GM19240 (cell line): ENCODE data around the gene UBE2K.
"Not testable (repeated sequence)": the region's sequence is repeated elsewhere in the genome, so short reads cannot be mapped to it uniquely, and the experiment has no call there.

ENCODE experiments used
- DNase-seq: peaks from one replicate; pipeline ENCODE4 v3.0.0; 2011; ENCODE audit warnings: low spot score; ENCODE audit not compliant: insufficient read length

Gene UBE2K

DNA sequence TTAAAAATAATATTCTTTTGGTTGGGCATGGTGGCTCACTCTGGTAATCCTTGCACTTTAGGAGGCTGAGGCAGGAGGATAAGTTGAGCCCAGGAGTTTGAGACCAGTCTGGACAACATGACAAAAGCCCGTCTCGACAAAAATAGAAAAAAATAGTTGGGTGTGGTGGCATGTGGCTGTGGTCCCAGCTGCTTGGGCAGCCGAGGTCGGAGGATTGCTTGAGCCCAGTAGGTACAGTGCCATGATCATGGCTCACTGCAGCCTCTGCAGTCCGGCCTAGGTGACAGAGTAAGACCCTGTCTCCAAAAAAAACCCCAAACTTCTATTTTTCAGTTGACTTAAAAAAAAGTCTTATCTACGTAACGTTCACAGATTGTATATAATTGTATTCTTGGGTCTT, 23.9 kb downstream of the UBE2K start:
- no peak for DNase-seq

DNA sequence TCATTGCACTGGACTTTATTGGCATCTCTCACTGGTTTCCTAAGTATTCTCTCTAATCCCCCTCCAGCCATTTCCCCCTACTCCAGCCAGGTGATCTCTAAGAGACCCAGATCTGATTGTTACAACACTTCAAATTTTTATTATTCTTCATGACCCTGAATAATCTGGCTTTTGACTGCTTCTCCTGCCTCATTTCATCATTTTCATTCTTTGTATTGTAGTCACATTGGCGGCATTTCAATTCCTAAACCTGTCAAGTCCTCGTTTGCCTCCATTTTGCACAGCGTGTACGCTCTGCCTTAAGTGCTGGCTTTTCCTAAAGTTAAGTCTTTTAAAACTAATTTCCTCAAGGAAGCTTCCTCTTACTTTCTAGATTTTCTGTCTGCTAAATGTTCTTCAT, 31.6 kb downstream of the UBE2K start:
- DNase-seq: no peak

DNA sequence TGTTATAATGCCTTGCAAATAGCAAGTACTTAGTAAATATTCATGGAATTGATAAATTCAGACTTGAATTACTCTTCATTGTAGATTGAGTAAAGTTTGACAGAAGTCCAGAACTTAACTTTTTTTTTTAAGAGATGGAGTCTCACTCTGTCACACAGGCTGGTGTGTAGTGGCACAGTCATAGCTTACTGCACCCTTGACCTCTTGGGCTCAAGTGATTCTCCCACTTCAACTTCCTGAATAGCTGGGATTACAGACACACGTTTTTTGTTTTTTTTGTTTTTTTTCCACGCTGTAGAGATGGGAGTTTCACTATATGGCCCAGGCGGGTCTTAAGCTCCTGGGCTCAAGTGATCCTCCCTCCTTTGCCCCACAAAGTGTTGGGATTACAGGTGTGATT, 32.1 kb downstream of the UBE2K start:
- no peak for DNase-seq

DNA sequence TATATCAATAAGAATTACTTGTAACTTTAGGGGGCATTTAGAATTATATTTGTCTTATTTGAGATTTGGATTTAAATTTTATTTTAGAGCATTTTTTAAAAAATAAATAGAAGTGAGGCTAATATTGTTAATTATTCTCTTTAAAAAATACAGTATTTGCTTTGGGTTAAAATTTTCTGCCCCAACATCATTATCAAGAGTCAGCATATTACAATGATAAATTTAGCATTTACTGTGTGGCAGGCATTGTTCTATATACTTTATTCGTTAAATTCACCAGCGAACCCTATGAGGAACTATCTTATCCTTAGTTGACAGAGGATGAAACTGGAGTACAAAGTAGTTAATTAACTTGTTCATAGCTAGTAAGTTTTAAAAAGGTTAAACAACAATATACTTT, 34.0 kb downstream of the UBE2K start:
- DNase-seq: no peak

DNA sequence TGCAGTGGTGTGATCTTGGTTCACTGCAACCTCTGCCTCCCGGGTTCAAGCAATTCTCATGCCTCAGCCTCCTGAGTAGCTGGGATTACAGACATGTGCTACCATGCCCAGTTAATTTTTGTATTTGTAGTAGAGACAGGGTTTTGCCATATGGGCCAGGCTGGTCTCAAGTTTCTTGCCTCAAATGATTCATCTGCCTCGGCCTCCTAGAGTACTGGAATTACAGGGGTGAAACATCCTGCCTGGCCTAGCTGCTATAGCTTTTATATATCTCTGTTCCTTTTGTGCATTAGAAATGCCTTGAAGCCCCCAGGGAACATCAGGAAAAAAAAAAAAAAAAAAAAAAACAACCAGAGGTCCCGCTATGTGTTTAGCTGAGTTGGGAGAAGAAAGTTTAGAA, 34.8 kb downstream of the UBE2K start:
- DNase-seq: no peak

DNA sequence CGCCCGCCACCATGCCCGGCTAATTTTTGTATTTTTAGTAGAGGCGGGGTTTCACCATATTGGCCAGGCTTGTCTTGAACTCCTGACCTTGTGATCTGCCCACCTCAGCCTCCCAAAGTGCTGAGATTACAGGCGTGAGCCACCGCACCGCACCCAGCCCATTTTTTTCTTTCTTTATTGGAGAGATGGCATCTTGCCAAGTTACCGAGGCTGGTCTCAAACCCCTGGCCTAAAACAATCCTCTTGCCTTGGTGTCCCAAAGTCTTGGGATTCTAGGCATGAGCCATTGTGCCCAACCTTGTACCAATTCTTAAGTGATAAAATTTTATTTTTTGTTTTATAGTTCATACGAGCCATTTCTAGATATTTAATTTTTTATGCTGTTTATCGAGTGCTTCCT, 41.7 kb downstream of the UBE2K start:
- DNase-seq: not testable (repeated sequence)

DNA sequence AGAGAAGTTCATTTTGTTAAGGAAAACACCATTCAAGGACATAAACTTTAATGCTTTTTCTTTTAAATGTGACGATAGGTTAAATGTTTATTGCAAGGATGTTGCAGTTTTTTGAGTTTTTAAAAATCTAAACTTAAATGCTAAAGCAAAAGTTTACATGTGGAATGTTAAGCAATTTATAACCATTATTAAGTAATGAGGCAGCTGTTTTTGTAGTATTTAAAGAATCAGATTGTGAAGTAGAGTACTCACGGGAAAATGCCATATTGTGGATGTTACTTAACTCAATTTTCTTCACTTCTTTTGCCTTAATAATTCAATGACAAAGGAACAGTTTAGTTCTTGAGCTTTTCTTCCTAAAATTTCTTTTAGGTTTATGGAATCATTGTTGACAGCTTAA, 43.5 kb downstream of the UBE2K start:
- DNase-seq: no peak

DNA sequence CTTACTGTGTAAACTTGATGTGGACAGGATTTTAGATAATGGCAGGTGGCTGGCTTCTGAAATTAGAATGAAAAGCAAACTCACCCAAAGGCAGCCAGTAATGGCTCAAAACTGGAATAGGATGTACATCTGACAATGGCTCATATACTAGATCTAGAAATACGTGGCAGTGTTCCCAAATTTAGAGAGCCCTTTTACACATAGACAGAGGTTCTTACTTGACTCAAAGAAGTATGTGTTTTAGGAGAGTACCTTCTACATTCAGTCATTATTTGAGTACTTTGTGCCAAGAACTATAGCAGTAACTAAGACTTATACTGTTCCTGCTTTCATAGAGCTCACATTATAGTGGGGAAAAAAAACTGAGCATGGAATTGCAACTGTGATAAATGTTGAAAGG, 48.0 kb downstream of the UBE2K start:
- DNase-seq: no peak

DNA sequence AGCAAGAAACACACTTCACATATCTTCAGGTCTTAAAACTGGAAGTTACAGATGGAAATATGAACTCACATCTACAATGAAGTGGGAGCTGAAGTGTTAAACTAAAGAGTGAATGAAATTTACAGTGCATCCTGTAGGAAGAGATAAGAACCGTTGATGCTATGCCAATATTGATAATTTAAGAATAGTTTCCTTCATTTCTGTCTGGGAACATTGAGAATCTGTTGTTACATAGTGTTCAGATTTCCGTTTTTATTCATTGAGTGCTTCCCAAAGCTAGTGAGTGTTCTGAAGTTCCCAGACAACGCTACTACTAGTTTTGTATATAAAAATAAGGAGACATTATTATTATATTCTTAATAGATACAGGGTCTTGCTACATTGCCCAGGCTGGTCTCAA, 52.3 kb downstream of the UBE2K start:
- no peak for DNase-seq

DNA sequence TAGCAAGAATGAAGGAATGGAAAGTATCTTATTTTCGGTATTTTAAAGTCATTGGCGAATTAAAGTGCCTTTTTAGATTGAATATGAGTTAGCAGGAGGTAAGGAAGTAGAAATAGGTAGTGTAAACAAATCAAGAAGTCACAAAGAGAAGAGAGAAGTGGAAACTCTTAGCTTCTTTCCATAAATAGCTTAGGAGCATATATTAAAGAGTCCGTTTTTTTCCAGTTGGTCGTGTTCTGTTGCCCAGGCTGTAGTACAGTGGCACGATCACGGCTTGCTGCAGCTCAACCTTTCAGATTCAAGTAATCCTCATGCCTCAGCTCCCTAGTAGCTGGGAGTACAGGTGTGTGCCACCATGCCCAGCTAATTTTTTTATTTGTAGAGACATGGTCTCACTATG, 56.4 kb downstream of the UBE2K start:
- DNase-seq: no peak

DNA sequence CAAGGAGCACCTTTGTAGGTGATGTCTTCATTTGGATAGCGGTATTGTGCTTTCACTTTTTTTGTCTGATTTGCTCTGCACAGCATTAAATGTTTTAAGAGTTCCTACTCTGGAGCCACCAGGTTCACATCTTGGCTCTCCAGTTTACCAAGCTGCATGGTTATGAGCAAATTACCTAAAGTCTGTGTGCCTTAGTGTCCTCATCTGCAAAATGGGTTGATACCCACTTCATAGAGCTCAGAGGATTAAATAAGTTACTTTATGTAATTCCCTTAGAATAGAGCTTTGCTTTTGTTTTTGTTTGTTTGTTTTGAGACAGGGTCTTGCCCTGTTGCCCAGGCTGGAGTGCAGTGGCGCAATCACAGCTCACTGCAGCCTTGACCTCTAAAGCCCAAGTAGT, 58.2 kb downstream of the UBE2K start:
- DNase-seq: no peak

DNA sequence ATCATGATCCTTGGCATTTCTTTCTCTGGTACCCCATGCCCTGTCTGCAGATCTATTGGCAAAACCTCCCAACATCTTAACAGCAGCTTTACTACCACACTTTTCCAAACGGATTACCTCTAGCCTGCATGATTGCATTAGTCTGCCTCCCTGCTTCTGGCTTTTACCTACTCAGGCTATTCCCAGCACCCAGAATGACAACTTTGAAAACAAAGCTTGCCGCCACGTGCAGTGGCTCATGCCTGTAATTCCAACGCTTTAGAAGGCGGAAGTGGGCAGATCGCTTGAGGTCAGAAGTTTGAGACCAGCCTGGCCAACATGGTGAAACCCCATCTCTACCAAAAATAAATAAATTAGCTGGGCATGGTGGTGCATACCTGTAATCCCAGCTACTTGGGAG, 60.2 kb downstream of the UBE2K start:
- no peak for DNase-seq

DNA sequence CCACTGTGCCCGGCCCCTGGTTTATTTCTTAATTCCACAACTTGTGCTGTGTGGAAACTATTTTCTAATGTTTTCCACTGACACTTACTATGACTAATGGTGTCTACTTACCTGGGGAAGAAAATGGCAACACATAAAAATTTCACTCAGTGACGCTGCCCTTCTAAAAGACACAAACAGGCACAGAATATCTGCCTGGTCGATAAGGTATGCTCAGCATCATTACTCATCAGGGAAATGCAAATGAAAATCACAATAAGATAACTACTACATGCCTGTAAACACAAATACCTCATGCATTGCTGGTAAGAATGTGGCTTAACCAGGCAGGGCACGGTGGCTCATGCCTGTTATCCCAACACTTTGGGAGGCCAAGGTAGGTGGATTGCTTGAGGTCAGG, 61.6 kb downstream of the UBE2K start:
- DNase-seq: no peak

DNA sequence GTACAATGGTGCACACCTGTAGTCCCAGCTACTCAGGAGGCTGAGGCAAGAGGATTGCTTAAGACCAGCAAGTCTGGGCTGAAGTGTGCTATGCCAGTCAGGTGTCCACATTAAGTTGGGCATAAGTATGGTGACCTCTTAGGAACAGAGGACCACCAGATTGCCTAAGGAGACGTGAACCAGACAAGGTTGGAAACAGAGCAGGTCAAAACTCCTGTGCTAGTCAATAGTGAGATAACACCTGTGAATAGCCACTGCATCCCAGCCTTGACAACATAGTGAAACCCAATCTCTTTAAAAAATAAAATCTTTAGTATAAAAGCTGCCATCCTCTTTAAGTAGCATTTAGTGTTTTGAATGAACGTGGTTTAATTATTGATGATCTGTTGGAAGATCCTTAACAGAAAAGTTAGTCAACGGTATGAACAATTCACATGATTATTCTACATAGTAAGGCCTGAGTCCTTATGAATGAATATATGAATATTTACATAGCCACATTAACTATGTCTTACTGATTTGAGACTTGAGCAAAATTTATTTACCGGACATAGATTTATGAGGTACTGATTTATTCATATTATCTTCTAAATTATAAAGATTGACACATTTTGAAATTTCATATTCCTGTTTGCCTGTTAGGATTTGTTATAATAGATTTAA, 63.2 kb downstream of the UBE2K start:
- DNase-seq: no peak

DNA sequence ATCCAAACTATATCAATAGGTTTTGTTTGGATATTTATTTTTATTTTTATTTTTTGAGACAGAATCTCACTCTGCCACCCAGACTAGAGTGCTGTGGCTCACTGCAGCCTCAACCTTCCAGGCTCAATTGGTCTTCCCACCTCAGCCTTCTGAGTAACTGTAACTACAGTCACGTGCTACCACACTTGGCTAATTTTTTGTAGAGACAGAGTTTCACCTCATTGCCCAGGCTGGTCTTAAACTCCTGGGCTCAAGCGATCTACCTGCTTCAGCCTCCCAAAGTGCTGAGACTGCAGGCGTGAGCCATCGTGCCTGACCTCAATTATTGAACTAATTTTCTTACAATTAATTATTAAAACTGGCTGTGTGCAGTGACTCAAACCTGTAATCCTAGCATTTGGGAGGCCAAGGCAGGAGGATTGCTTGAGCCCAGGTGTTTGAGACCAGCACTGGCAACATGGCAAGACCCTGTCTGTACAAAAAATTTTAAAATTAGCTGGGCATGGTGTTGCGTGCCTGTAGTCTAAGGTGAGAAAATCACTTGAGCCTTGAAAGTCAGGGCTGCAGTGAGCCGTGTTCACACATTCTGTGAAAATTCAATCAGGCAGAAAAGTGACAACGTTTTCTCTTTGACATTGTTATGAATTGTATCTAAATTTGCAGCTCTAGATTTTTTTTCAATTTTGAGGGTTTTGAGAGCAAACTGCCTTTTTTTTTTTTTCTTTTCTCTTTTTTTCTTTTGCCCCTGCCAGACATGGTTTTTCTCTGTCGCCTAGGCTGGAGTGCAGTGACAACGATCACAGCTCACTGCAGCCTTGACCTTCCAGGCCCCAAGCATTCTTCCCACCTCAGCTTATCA, 66.0 kb downstream of the UBE2K start:
- DNase-seq: no peak

DNA sequence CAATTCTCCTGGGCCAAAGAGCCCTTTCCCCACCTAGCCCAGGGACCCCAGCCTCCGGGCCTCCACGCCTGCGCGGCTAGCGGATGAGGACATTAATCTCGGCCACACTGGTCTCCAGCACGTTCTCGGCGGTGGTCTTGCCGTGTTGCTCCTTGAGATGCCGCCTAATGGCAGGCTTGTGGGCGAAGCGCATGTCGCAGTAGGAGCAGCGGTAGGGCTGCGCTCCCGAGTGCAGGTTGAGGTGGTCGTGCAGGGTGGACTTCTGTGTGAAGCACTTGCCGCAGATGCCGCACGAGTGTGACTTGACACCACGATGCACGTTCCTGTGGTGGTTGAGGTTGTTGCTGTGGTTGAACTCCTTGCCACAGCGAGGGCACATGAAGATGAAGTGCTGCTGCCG, 72.1 kb downstream of the UBE2K start:
- DNase-seq: no peak

DNA sequence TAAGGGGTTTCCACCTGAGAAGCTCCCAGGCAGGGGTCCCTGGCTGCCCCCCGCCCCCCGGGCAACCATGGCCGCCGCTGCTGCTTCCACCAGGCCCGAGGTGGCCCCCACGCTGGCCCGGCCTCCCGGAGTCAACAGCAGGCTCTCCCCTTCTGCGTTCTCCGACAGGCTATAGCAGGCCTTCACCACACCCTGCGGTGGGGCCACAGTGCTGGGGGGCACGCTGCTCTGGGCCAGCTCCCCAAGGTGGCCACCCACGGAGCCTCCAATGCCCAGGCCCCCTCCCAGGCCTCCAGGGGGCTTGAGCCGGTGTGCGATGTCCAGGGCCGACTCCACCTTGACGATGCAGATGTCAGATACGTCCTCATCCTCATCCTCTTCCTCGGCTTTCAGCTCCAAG, 72.5 kb downstream of the UBE2K start:
- no peak for DNase-seq

DNA sequence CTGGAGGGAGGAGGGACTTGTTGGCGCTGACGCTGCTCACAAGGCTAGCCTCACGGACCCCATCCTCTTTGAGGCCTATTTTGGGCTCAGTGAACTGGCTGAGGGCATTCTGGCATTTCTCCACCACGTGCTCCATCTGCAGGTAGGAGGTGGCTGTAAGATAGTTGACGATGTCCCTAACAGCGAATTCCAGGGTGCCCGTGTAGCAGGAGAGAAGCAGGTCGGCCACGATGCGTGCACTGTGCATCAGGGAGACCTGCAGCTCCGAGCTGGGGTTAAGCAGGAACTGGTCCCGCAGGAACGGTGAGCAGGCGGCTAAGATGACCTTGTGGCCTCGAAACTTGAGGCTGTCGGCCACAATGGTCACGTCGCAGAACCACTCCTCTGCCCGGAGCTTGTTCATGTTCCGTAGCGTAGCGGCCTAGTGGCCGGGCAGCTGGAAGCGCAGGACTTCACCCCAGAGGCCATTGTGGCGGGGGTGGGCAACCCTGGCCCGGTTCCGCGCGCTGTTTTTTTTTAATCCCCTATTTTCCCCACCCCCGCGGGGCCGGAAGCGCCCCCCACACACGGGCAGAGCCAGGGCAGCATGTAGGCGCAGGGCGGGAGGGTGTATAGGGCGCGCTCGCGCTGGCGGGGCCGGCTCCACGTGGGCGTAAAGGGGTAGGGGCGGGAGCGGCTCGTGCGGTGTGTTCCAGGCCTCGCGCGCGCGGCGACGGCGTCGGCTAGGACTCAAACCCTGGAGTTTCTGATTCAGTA, 73.2 kb downstream of the UBE2K start:
- no peak for DNase-seq

DNA sequence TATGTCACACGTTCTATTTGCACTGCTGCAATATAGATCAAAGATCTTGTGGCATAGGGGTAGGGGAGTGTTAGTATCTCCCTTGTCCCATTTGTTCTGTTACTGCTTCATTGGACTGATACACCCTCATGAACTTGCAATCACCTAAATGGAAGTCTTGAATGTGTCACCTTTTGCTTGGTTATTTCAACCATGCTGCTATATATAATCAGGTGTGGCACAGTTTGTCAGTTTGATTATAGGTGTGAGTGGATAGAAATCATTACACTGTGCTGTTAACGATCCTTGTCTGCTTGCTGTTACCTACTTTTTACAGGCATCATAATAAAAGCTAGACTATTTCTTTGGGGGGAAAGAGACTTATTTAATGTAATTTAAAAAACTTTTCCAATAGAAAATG, 84.1 kb downstream of the UBE2K start:
- DNase-seq: not testable (repeated sequence)

DNA sequence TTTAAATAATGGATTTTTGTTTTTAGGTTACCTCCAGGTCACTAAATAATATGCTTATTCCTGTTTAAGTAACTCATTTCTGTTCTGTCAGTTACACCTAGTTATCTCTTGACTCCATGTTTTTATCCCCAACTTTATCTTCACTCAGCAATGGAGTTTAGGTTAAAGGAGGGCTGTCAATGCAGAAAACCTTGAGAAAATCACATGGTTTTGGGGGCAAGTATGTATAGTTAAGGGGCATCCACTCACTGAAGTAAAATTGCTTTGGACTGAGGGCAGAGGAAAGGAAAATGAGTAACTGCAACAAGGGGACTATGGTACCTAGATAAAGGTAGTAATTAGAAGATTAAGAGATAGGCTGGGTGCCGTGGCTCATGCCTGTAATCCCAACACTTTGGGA, 87.1 kb downstream of the UBE2K start:
- DNase-seq: no peak

DNA sequence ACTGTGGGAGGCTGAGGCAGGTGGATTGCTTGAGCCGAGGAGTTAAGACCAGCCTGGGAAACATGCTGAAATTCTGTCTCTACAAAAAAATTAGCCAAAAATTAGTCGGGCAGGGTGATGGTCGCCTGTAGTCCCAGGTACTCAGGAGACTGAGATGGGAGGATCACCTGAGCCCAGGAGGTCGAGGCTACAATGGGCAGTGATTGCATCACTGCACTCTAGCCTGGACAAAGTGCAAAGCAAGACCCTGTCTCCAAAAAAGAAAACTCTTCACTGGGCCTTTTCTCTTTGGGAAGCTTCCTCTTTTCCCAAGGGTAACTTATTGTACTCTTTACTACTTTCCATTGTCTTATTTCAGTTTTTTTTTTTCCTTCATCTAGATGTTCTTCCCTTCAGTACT, 88.9 kb downstream of the UBE2K start:
- DNase-seq: no peak

DNA sequence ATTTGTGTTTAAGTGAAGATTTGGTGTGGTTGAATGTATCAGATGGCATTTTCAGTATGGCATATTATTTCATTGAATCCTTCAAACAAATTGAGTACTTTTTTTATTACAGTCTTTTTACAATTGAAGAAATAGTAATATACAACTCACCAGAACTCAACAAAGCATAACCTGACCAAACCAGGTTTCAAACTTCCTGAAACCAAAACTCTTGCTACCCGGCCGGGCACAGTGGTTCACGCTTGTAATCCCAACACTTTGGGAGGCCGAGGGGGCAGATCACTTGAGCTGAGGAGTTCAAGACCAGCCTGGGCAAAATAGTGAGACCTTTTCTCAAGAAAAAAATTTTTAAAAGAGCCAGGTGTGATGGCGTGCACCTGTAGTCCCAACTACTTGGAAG, 94.2 kb downstream of the UBE2K start:
- DNase-seq: no peak
